IPS-NIHi11 (cell line): ENCODE data around the gene DCBLD1.

ENCODE experiments used
- DNase-seq: peaks from one replicate; pipeline ENCODE4 v3.0.0; 2012; ENCODE audit warnings: mixed read lengths, low spot score

The DCBLD1 gene

DNA sequence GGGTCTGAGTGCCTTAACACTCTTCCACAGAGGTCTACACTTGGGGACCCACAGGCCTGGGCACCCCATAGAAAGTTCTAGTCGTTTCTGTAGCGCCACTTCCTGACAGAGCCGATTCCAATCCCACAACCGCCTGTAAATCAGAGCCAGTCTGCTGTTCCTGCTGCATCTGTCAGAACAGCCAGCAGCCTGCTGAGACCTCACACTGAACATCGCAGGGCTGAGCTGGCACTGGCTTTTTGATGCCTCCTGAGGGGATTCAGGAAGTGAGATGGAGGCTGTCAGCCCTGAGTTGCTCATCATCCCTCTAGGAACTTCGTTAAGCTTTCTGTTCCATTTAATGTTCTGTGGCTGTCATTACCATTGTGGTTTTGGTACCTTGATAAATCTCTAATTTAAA is 48.9 kb downstream of the DCBLD1 start:
- no peak for DNase-seq

DNA sequence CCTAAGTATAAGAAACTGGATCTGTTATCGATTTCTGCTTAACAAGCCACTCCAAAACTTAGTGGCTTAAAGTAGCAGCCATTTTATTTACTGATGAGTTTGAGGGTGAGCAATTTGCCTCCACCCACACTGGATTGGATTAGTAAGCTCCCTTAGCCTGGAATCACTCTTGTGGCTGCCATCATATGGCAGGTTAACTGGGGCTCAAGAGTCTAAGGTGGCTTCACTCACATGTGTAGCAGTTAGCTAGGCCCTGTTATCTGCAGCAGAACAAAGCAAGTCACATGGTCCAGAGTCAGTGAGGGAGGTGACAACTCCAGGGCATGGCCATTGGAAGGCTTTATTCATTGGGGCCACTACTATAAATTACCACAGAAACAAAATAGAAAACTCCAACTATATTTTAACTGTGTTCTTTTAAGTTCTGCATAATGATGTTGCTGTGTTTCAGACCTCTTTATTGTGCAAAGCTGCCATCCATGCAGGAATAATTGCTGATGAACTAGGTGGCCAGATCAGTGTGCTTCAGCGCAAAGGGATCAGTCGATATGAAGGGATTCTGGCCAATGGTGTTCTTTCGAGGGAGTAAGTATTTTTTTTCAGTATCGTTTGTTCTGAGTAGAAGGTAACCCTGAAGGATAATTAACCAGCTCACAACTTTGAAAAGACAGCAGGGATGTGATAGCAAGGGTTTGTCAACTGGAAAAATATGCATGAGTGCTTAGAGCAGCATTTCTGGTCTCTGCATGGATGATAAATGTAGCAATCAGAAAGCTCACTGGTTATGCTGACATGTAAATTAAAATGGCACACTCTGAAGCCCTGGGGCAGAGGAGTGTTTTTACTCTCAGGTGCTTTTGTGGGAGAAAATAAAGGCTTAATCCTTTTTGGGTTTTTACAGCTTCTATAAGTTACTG is 49.6 kb downstream of the DCBLD1 start:
- no peak for DNase-seq

DNA sequence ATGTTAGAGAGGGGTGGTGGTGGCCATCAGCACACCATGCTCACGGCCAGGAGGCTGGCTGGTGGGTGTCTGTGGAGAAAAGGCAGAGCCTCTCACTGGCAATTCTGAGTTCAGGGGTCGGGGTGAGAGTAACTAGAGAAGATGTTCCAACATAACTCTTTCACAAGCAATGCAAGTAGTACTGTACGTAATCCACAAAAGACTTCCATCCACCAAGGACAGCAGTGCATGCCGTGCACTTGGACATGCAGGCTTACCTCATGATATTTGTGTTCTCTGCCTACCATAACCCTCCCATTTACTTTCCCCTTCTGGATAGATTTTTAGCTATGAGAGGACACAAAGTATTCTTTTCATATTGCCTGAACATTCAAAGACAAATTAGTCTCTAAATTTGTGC is 51.3 kb downstream of the DCBLD1 start:
- DNase-seq: no peak

DNA sequence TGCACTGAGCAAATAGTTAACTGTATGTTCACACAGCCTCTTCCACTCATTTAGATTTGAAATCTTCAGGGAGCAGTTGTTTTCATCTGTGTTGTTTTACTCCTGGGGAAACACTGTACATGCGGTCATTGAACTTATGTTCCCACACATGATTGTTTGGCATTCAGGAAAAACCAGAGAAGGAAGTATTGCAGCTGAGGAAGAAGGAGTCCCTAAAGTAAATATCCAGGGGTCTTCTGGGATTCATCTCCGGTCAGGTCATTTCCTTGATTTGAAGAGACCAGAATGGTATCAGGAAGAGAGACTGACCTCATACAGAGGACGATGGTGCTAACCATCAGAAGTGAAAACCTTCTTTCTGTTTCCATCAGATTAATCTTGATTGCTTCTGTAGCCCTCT is 52.5 kb downstream of the DCBLD1 start:
- DNase-seq: no peak

DNA sequence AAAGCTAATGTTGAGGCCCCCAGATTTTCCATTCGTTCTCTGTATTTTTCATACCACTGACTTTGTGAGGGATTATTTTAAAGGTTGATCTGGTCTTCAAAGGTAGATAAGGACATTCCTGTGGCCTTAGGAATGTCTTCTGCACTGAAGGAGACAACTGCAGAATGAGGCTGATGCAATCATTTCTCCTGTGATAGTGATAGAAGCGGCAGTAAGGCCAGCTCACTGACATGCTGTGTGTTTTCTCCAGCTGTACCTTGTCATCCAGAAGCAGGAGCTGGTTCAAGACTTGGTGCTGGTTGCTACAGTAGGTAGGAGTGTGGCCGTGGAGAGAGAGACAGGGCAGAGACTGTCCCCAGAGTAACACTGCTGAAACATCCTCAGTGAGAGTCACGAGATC is 53.8 kb downstream of the DCBLD1 start:
- DNase-seq: no peak

DNA sequence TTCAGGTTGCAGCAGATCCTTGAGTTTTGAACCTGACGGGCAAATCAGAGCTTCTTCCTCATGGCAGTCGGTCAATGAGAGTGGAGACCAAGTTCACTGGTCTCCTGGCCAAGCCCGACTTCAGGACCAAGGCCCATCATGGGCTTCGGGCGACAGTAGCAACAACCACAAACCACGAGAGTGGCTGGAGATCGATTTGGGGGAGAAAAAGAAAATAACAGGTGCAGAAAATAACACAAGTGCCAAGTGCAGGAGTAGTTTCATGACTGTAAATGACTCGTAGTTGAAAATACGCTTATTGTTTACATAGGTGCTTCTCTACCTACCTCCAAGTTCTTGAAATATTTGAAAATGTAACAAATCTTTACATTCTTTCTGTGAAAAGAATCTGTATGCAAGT is 56.1 kb downstream of the DCBLD1 start:
- DNase-seq: no peak

DNA sequence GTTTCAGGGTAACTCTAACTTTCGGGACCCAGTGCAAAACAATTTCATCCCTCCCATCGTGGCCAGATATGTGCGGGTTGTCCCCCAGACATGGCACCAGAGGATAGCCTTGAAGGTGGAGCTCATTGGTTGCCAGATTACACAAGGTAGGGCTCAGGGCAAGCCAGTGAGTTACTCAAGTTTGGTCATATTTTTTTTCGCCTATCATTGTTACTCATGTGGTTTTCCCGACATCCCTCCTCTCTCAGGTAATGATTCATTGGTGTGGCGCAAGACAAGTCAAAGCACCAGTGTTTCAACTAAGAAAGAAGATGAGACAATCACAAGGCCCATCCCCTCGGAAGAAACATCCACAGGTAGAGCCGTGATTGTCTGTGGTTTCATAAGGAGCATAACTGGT is 58.2 kb downstream of the DCBLD1 start:
- DNase-seq: no peak

DNA sequence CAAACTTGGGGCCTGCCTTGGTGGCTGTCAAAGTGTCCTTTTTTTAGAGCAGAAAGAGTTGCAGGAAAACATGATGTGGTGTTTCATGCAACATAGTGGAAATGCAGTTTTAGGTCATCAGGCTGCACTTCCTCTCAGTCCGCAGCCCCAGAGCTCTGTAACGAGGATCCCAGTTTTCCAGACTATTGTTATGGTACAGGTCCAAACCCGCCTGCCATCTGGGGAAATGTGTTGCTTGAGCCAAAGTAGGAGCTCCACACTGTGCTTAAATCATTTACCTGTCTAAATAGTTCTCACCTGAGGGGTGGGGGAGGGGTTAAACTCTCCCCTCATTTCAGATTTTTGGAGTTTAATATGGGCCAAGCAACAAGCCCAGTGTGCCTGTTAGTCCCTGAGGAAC is 60.0 kb downstream of the DCBLD1 start:
- DNase-seq: no peak

DNA sequence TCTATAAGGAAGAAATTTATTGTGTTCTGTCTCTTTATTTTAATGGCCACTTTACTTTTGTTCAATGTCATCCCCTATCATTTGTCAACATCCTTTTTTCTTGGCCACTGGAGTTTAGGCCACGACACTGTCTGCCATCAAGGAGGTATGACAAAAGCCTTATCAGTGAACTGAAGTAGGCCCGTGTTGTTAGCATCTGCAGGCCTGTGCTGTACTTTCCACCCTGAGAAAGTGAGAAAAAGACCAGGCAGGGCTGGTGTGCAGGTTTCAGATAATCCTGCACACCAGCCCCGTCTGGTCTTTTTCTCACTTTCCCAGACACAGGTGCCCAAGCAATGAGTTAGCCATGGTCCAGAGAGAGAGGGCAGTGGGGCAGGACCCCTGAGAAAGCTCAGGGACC is 62.2 kb downstream of the DCBLD1 start:
- DNase-seq: no peak

DNA sequence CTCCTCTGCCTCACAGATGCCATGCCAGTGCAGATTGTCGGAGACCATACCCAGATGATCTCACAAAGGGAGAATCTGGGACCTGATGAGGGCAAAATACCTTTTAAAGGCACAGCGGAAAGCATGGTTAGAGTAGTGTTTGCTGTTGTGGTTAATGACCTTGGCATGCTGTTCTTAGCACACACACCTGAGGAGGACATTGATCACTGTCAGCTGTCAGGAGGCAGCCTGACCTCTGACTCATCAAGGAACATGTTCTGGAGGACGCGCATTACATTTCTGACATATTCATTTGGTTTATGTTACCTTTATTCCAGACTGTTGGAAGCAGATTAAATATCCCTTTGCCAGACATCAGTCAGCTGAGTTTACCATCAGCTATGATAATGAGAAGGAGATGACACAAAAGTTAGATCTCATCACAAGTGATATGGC is 62.7 kb downstream of the DCBLD1 start:
- DNase-seq: no peak

DNA sequence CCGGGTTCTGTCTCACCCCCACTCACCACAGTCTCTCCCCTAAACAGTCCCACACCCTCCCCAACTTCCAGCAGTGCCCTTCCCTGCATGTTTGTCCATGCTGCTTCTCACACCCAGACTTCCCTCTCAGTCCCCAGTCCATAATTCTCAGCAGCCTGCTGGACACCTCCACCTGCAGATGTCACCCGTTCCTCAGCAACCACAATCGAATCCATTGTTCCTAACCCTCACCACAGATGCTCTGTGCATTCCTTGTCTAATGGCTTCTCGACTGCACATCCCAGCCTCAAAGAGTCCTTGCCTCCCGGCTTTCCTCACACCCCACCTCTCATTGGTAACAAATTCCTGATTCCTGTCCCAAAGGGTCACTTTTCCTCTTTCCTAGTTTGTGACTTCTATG is 64.2 kb downstream of the DCBLD1 start:
- DNase-seq: no peak

DNA sequence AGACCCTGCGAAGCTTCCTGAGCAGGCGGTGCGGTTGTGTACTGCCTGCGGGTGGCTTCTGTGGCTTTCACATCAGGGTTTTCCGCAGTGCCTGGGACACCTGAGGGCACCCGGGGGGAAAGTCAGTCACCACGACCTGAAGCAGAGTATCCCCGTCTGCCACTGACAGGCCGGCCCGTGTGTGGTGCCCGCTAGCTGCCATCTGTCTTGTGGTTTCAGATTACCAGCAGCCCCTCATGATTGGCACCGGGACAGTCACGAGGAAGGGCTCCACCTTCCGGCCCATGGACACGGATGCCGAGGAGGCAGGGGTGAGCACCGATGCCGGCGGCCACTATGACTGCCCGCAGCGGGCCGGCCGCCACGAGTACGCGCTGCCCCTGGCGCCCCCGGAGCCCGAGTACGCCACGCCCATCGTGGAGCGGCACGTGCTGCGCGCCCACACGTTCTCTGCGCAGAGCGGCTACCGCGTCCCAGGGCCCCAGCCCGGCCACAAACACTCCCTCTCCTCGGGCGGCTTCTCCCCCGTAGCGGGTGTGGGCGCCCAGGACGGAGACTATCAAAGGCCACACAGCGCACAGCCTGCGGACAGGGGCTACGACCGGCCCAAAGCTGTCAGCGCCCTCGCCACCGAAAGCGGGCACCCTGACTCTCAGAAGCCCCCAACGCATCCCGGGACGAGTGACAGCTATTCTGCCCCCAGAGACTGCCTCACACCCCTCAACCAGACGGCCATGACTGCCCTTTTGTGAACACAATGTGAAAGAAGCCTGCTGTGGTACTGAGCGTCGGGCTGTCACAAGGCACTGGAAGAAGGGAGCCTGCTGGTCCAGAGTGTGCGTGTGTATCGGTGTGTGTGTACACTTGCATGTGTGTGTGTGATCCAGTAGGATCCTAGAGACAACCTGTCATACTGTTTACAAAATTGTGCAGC is 65.5 kb downstream of the DCBLD1 start:
- DNase-seq: peak; percentile 68

DNA sequence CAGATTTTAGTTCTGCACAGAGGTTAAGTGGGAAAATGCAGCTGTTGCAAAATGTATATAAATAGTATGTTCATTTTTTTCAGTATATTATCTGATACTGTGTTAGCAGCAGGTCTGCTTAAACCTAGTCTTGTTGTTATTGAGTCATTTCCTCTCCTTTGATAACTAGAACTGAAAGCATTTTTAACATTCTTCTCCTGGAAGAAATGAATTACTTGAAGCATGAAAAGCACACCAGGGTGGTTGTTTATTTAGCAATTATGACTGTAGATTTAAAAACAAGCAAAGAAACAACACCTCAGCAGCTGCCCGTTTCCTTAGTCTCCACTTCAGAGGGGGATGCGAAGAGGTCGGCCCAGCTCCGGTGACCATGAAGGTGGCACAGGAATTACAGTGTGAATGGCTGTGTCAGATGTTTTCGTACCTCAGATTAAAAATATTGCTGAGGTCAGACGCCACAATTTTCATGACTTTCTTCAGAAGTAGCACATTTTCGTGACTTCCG is 66.4 kb downstream of the DCBLD1 start:
- DNase-seq: no peak

DNA sequence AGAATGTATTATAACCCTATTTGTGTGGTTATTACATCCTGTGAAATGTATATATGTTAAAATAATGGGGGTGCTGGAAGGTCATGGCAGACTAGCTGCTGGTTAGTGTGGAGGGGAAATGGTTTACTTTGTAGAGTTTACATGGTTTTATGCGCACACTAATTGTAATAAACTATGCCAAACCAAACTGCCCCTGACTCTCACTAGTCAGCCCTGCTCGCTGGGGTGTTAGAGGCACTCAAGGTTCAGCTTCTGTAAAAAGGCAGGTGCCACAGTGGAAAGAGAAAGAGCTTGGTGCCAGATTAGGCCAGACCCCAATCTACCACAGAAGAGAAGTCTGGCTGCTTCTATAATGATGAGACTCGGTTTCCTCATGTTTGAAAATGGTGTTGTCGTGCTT is 67.1 kb downstream of the DCBLD1 start:
- no peak for DNase-seq

DNA sequence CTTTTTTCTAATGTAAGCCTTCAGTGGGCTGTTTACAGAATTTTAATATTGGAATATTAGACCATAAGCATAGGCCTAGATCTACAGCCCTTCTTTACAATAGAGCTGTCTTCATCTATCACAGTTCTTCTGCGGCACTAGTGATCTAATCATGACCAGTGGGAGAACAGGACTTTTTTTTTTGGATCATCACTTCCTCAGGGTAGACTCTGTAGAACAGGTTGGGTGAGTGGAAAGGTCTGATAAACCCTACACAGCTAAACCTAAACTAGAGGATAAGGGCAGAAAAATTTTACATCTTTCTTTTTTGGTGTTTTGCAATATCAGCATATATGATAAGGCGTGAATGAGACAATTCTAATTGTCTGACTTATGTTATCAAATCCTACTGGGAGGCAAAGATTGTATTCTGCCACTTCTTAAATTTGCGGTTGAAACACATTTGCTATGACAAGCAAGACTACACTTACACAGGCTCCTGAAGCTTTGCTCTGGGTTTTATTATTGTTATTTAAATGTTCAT is 67.7 kb downstream of the DCBLD1 start:
- DNase-seq: no peak

DNA sequence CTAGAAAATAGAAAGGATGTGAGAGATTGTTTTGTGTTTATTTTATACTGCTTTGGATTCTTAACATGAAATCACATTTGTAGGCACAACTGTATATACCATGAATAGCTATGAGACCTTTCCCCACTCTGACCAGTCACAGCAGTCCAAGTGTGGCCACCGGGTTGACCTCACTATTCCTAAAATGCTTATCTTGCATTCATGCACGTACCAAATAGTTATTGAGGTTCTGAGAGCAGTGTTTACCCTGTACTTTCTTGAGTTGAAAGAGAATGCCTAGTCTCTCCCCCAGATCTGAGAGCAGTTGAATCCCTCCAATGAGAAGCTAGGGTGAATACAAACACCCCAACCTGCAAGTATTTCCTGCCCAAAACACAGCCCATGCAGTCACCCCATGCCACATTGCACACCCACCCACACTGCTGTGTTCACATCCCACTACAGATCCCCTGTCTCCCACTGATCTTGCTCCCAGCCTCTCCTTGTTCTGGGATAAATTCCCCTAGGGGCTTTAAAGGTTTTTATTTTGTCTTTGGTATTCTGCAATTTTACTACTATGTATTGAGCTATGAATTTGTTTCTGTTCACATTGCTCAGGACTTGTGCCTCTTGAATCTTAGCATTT is 68.3 kb downstream of the DCBLD1 start:
- no peak for DNase-seq

DNA sequence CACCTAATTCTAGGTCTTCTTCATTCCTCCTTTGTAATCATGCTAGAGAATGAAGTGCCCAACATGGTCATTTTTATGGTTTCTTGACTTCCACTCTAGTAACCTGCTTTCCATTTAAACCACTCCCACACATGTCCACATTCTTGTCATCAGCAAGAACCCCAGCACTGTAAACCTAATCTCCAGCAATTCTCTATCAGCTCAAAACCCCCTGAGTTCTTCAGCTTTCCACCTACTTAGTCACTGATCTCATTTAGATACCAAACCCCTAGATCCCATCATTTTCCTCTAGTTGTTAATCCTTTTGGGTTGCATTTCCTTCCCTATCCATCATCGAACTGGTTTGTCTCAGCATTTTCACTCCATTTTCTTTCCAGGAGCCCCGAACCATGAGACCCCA is 70.1 kb downstream of the DCBLD1 start:
- no peak for DNase-seq

DNA sequence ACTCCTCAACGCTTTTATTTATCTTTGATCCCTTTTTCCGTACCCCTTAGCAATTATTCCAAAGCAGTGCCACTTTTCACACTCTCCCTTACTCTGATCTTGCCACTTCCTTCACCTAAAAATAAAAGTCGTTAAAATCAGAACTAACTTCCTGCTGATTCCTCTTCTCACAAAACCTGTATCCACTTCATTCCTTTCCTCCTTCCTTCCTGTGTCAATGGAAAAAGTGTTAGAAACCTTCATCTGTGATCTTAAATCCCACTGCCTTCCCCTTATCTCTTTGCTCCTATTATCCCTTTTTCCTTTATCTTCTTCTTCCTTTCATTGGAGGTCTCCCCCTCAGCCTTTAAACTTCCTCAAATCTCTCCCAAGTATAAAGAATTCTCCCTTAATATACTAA is 70.7 kb downstream of the DCBLD1 start:
- DNase-seq: no peak

DNA sequence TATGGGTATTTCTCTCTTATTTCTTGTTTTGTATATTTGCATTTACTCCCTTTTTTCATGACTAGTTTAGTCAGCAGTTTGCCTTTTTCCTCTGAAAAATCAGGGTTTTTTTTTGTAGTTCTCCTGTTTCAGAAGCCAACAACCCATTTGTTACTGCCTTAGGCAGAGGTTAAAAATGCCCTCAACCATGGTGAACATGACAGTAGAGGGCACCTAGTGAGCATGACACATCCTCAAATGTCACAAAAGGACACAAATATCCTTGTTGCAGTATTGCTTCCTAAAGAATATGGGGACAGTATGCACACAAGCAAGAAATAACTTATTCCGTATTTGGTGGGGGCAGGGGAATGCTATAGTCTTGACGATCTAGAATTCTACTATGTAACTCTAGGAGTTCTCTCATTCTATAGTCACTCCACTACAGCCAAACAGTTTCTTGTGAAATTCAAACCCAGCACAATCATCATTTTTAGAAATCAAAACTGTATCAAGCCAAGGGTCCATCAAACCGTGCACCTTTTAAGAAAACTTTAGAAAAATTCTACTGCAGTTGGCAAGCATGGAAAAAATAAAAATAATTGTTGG is 72.9 kb downstream of the DCBLD1 start:
- no peak for DNase-seq

DNA sequence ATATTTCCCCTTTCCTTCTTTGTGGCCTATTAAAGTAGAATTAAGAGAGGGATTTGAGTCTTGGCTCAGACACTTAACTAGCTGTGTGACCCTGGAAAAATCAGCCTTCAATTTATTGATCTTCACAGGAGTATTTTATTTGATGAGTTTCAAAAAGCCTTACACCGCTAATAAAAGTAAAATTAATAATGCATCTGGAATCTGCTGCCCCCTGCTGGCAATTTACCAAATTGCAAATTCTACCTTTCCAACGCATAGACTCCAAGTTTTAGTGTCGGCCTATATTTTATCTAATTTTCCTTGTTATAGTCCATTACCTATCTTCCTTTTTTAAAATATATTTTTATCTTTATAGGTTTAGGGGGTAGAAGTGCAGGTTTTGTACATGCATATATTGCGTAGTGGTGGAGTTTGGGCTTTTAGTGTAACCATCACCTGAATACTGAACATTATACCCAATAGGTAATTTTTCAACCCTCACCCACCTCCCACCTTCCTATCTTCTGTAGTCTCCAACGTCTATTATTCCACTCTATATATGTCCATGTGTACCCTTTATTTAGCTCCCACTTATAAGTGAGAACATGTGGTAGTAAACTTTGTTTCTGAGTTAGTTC is 73.5 kb downstream of the DCBLD1 start:
- DNase-seq: peak; percentile 25

DNA sequence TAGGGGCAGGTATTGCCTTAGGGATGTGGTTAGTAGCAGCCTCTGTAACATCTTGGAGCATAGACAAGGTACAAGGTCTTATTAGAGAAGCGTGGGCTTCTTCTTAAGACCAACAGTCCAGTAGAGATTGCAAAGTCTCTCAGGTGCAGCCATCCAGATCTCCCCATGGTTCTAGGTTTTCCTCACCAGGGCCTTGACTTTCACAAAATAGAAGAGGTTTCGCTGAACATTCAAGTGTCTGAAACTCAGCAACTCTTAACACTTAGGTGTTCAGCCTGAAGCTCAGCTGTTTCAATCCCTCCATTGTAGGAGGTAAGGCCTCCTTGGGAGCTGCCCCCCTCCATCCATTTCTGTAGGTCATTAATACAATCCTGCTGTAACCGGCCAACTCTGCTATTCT is 75.5 kb downstream of the DCBLD1 start:
- no peak for DNase-seq
